ENCODE results near the gene ZC3H18. TPM values are rescaled to one million over a fixed set of nuclear protein-coding genes. Genes with fewer than 3 reads are reported as not detected.

ZC3H18 gene
- polyA plus RNA-seq, 1 donor from 2014 or later: 12.8 TPM

DNA sequence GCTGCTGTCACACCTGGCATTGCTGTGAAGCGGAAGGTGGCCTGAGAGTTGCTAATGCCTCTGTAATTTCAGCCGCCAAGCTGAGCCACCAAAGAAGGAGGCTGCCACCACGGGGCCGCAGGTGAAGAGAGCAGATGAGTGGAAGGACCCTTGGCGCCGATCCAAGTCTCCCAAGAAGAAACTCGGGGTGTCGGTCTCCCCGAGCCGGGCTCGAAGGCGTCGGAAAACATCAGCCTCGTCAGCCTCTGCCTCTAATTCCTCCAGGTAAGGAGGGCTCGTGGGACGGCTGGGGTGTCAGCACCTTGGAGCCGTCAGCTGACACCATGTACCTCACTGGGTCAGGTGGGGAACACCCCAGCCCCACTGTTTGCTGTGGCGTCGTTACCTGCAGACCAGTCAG is 51.9 kb downstream of the ZC3H18 start:
- TF ChIP-seq SMC3 (conservative IDR thresholded peaks at IDR 0.05; ENCODE audit: poor library complexity): no peak
- no peak for TF ChIP-seq EP300 (conservative IDR thresholded peaks at IDR 0.05; ENCODE audit: poor library complexity, severe bottlenecking)
- TF ChIP-seq, protein P1, sequence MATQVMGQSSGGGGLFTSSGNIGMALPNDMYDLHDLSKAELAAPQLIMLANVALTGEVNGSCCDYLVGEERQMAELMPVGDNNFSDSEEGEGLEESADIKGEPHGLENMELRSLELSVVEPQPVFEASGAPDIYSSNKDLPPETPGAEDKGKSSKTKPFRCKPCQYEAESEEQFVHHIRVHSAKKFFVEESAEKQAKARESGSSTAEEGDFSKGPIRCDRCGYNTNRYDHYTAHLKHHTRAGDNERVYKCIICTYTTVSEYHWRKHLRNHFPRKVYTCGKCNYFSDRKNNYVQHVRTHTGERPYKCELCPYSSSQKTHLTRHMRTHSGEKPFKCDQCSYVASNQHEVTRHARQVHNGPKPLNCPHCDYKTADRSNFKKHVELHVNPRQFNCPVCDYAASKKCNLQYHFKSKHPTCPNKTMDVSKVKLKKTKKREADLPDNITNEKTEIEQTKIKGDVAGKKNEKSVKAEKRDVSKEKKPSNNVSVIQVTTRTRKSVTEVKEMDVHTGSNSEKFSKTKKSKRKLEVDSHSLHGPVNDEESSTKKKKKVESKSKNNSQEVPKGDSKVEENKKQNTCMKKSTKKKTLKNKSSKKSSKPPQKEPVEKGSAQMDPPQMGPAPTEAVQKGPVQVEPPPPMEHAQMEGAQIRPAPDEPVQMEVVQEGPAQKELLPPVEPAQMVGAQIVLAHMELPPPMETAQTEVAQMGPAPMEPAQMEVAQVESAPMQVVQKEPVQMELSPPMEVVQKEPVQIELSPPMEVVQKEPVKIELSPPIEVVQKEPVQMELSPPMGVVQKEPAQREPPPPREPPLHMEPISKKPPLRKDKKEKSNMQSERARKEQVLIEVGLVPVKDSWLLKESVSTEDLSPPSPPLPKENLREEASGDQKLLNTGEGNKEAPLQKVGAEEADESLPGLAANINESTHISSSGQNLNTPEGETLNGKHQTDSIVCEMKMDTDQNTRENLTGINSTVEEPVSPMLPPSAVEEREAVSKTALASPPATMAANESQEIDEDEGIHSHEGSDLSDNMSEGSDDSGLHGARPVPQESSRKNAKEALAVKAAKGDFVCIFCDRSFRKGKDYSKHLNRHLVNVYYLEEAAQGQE (IDR thresholded peaks at IDR 0.05; ENCODE audit: borderline replicate concordance): no peak
- Histone ChIP-seq H2AFZ (ENCODE audit: low read depth, low read length) (no peak overlapping the region), H3K4me3 (ENCODE audit: low read length) (no peak overlapping the region), H3K9me2 (ENCODE audit: insufficient read depth, low read length) (no peaks in the 10 kb centered on the region), H3K9me3 (ENCODE audit: low read length) (no peaks in the 10 kb centered on the region), H3K27me3 (ENCODE audit: insufficient read depth, low read depth, low read length) (no peaks in the 10 kb centered on the region), H3K36me3 (ENCODE audit: insufficient read depth, low read length) (no peaks in the 10 kb centered on the region), H4K20me1 (ENCODE audit: insufficient read depth) (no peaks in the 10 kb centered on the region), H3F3A (ENCODE audit: insufficient read depth, low read length, poor library complexity, severe bottlenecking) (no peaks in the 10 kb centered on the region), H3K4me2 (ENCODE audit: low read length) (no peak overlapping the region), H3K9ac (ENCODE audit: low read length) (no peak overlapping the region), H3K79me2 (replicated peaks; ENCODE audit: insufficient read depth, low read length) (no peaks in the 10 kb centered on the region), H3K27ac (ENCODE audit: low read length) (no peak overlapping the region)

DNA sequence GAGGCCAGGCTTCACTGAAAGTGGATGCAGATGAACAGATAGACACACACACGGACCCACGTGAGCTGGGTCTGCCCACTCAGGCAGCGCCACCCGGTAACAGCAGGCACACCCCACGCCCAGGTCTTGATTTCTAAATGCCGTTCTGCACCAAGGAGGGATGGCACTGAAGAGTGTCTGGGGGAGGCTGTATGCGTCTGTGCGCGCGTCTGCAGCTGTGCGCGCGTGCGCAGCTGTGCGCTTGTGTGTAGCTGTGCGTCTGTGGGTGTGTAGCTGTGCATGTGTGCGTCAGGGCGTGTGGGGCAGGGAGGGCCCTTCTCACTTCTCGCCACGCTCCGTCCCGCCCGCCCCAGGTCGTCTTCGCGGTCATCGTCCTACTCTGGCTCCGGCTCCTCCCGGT is 52.7 kb downstream of the ZC3H18 start:
- H3K79me2 ChIP-seq (replicated peaks; ENCODE audit: insufficient read depth, low read length): no peaks in the 10 kb centered on the region
- no peaks in the 10 kb centered on the region for H4K20me1 ChIP-seq (ENCODE audit: insufficient read depth)
- H3K4me2 ChIP-seq (ENCODE audit: low read length): no peak overlapping the region
- H3K9me3 ChIP-seq (ENCODE audit: low read length): no peaks in the 10 kb centered on the region
- no peaks in the 10 kb centered on the region for H3F3A ChIP-seq (ENCODE audit: insufficient read depth, low read length, poor library complexity, severe bottlenecking)
- H2AFZ ChIP-seq (ENCODE audit: low read depth, low read length): no peak overlapping the region
- TF ChIP-seq MXI1 (conservative IDR thresholded peaks at IDR 0.05; ENCODE audit: poor library complexity, severe bottlenecking) (no peak), SMC3 (conservative IDR thresholded peaks at IDR 0.05; ENCODE audit: poor library complexity) (no peak), EP300 (conservative IDR thresholded peaks at IDR 0.05; ENCODE audit: poor library complexity, severe bottlenecking) (no peak), EZH2 (IDR thresholded peaks at IDR 0.05; ENCODE audit: borderline replicate concordance, insufficient read depth, low read length, poor library complexity, severe bottlenecking) (no peak), RAD21 (conservative IDR thresholded peaks at IDR 0.05) (no peak), TAF1 (IDR thresholded peaks at IDR 0.05; ENCODE audit: low read depth) (no peak), POLR2AphosphoS5 (IDR thresholded peaks at IDR 0.05) (no peak)
- TF ChIP-seq, protein P2, sequence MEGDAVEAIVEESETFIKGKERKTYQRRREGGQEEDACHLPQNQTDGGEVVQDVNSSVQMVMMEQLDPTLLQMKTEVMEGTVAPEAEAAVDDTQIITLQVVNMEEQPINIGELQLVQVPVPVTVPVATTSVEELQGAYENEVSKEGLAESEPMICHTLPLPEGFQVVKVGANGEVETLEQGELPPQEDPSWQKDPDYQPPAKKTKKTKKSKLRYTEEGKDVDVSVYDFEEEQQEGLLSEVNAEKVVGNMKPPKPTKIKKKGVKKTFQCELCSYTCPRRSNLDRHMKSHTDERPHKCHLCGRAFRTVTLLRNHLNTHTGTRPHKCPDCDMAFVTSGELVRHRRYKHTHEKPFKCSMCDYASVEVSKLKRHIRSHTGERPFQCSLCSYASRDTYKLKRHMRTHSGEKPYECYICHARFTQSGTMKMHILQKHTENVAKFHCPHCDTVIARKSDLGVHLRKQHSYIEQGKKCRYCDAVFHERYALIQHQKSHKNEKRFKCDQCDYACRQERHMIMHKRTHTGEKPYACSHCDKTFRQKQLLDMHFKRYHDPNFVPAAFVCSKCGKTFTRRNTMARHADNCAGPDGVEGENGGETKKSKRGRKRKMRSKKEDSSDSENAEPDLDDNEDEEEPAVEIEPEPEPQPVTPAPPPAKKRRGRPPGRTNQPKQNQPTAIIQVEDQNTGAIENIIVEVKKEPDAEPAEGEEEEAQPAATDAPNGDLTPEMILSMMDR (IDR thresholded peaks at IDR 0.05; ENCODE audit: poor library complexity, severe bottlenecking): no peak
- TF ChIP-seq, protein P1 (IDR thresholded peaks at IDR 0.05; ENCODE audit: borderline replicate concordance): no peak
- H3K9me2 ChIP-seq (ENCODE audit: insufficient read depth, low read length): no peaks in the 10 kb centered on the region
- H3K4me3 ChIP-seq (ENCODE audit: low read length): no peak overlapping the region
- H3K27me3 ChIP-seq (ENCODE audit: insufficient read depth, low read depth, low read length): no peaks in the 10 kb centered on the region
- H3K9ac ChIP-seq (ENCODE audit: low read length): no peak overlapping the region
- no peaks in the 10 kb centered on the region for H3K36me3 ChIP-seq (ENCODE audit: insufficient read depth, low read length)
- no peak overlapping the region for H3K27ac ChIP-seq (ENCODE audit: low read length)
